Glutamatergic neuron (in vitro differentiated cells): ENCODE measurements around the gene CD79A. TPM values are rescaled to one million over a fixed set of nuclear protein-coding genes. Genes with fewer than 3 reads are reported as not detected.
A peak's percentile ranks its signal among the peaks of the same experiment; 100 is the strongest.

ENCODE experiments used
- DNase-seq: peaks from one replicate; pipeline ENCODE4 v3.0.0; 2022
- H3K27ac Mint-ChIP-seq: one replicate; pipeline ENCODE4 v1.8.0; 2020; ENCODE audit warnings: mild to moderate bottlenecking, mixed read lengths, inconsistent platforms; ENCODE audit not compliant: unreplicated experiment
- H3K27me3 Mint-ChIP-seq: one replicate; pipeline ENCODE4 v1.8.0; 2020; ENCODE audit warnings: mild to moderate bottlenecking, moderate library complexity, mixed read lengths, inconsistent platforms; ENCODE audit not compliant: unreplicated experiment
- H3K36me3 Mint-ChIP-seq: one replicate; pipeline ENCODE4 v1.8.0; 2020; ENCODE audit warnings: mild to moderate bottlenecking, mixed read lengths, inconsistent platforms; ENCODE audit not compliant: unreplicated experiment
- H3K4me1 Mint-ChIP-seq: one replicate; pipeline ENCODE4 v1.8.0; 2020; ENCODE audit warnings: mild to moderate bottlenecking, low read depth, mixed read lengths, inconsistent platforms; ENCODE audit not compliant: unreplicated experiment
- H3K4me3 Mint-ChIP-seq: one replicate; pipeline ENCODE4 v1.8.0; 2020; ENCODE audit warnings: mild to moderate bottlenecking, mixed read lengths, inconsistent platforms; ENCODE audit not compliant: unreplicated experiment
- H3K9me3 Mint-ChIP-seq: one replicate; pipeline ENCODE4 v1.8.0; 2020; ENCODE audit warnings: mild to moderate bottlenecking, moderate library complexity, mixed read lengths, inconsistent platforms; ENCODE audit not compliant: unreplicated experiment
- total RNA-seq: library from RNA; stranded (reverse); fragmentation: NEBNext Ultra II Directional; extraction: Animal tissue kit (Norgen Biotek cat#: 25700); gene quantifications from one replicate; pipeline ENCODE4 v1.2.1, GENCODE V29; 2021; ENCODE audit not compliant: unreplicated experiment
- TF ChIP-seq, protein P1 (sequence below): fragments of 200-600 bp; sonication (generic); IDR thresholded peaks from one replicate; pipeline ENCODE4 v1.5.0; 2021; ENCODE audit not compliant: partially characterized antibody, unreplicated experiment

The CD79A gene
- total RNA-seq, 1 donor from 2014 or later, result not detected

DNA sequence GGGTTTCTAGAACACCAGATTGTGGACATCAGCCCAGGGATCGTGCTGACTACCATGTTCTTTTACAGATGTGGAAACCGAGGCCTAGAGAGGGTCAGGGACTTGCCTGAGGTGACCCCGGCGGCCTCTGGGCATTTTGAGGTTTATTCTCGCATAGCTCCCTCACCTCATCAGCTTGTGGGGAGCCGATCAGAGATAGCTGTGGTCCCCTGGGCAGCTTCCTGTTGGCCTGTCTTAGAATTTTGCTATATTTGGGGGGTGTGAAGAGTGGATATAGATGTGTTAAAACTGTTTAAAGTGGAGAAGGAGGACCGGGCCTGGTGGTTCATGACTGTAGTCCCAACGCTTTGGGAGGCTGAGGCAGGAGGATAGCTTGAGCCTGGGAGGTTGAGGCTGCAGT lies 12.8 kb downstream of the CD79A start:
- Mint-ChIP-seq H3K9me3 (peaks cover 8% of the 10 kb centered on the region), H3K4me1 (peaks cover 9% of the 10 kb centered on the region), H3K27ac (no peak overlapping the region), H3K27me3 (peaks cover 8% of the 10 kb centered on the region), H3K4me3 (no peak overlapping the region), H3K36me3 (peaks cover 4% of the 10 kb centered on the region)
- TF ChIP-seq, protein P1, sequence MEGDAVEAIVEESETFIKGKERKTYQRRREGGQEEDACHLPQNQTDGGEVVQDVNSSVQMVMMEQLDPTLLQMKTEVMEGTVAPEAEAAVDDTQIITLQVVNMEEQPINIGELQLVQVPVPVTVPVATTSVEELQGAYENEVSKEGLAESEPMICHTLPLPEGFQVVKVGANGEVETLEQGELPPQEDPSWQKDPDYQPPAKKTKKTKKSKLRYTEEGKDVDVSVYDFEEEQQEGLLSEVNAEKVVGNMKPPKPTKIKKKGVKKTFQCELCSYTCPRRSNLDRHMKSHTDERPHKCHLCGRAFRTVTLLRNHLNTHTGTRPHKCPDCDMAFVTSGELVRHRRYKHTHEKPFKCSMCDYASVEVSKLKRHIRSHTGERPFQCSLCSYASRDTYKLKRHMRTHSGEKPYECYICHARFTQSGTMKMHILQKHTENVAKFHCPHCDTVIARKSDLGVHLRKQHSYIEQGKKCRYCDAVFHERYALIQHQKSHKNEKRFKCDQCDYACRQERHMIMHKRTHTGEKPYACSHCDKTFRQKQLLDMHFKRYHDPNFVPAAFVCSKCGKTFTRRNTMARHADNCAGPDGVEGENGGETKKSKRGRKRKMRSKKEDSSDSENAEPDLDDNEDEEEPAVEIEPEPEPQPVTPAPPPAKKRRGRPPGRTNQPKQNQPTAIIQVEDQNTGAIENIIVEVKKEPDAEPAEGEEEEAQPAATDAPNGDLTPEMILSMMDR, result no peak
- DNase-seq, result no peak

DNA sequence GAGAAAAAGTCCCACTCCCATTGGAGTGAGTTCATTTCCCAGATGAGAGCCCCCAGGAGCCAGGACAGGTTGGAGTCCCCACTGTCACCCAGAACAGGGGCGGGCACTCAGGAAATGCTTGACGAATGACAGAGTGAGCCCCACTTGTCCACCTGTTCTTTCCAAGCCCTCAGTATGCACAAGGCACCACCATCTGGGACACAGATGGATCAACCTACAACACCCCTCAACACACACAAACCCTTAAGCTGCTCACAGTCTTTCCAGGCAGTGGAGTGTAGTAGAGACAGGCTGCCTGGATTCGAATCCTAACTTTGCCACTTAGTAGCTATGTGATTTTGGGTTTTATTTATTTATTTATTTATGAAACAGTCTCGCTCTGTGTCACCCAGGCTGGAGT lies 13.9 kb downstream of the CD79A start:
- peaks cover 10% of the 10 kb centered on the region for H3K9me3 Mint-ChIP-seq
- peaks cover 4% of the 10 kb centered on the region for H3K36me3 Mint-ChIP-seq
- peaks cover 8% of the 10 kb centered on the region for H3K27me3 Mint-ChIP-seq
- H3K4me3 Mint-ChIP-seq, result no peak overlapping the region
- TF ChIP-seq, protein P1, result no peak
- DNase-seq, result no peak
- H3K4me1 Mint-ChIP-seq, result peaks cover 12% of the 10 kb centered on the region
- H3K27ac Mint-ChIP-seq, result no peak overlapping the region

DNA sequence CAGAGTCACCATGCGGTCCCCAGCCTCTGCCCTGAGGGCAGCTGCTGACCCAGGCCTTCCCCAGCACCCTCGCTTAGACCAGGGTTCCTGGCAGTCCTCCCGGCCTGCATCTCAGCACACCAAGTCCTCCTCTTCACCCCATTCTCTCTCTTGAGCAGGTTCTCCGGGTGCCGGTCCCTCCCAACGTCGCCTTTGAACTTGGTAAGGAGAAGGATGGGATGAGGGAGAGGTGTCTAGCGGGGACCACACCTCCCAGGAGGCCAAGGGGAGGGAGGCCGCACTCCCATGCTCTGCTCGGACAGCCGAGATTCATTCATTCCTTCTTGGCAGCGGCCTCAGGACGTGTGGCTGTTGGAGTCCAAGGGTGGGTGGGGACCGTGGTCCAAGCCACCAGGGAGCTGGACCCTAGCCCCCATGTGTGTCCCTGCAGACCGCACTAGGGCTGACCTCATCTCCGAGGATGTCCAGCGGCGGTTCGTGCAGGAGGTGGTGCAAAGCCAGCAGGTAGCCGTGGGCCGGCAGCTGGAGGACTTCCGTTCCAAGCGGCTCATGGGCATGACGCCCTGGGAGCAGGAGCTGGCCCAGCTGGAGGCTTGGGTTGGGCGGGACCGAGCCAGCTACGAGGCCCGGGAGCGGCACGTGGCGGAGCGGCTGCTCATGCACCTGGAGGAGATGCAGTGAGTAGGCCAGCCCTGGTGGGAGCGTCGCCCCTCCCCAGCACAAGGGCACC lies 15.3 kb downstream of the CD79A start:
- TF ChIP-seq, protein P1, result no peak
- Mint-ChIP-seq H3K9me3 (peaks cover 11% of the 10 kb centered on the region), H3K27me3 (peaks cover 6% of the 10 kb centered on the region), H3K36me3 (peaks cover 4% of the 10 kb centered on the region), H3K4me3 (no peak overlapping the region), H3K27ac (no peak overlapping the region), H3K4me1 (peaks cover 12% of the 10 kb centered on the region)
- peak; percentile 14 for DNase-seq

DNA sequence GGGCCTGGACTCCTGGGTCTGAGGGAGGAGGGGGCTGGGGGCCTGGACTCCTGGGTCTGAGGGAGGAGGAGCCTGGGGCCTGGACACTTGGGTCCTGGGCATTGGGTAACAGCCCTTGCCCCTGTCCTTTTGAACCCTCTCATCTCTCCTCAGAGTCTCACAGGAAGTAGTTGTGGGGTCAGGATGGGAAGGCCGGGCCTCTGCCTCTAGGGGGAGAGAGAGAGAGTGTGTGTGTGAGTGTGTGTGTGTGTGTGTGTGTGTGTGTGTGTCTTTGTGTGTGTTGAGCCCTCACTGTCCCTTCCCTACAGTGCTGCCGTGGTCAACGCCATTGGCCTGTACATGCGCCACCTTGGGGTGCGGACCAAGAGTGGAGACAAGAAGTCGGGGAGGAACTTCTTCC lies 16.8 kb downstream of the CD79A start:
- H3K27me3 Mint-ChIP-seq, result peaks cover 6% of the 10 kb centered on the region
- TF ChIP-seq, protein P1, result no peak
- DNase-seq, result peak; percentile 31
- H3K4me3 Mint-ChIP-seq, result no peak overlapping the region
- peaks cover 4% of the 10 kb centered on the region for H3K36me3 Mint-ChIP-seq
- H3K4me1 Mint-ChIP-seq, result peaks cover 9% of the 10 kb centered on the region
- no peak overlapping the region for H3K27ac Mint-ChIP-seq
- peaks cover 9% of the 10 kb centered on the region for H3K9me3 Mint-ChIP-seq

DNA sequence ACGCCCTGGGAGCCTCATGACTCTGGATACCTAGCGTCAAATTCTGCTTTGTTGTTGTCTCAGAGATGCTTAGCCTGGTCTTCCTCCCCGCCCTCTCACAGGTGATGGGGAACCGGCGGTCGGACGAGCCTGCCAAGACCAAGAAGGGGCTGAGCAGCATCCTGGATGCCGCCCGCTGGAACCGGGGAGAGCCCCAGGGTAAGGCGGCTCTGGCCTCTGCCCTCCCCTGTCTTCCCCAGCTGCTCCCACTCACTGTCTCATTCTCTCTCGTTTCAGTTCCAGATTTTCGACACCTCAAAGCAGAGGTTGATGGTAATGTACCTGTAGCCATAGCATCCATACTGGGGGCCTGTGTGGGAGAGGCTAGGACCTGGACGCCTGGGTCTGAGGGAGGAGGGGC lies 17.3 kb downstream of the CD79A start:
- TF ChIP-seq, protein P1, result no peak
- H3K4me3 Mint-ChIP-seq, result no peak overlapping the region
- peaks cover 9% of the 10 kb centered on the region for H3K4me1 Mint-ChIP-seq

More for the DNA sequence above, 17.3 kb downstream of the CD79A start:
- DNase-seq, result peak; percentile 12
- Mint-ChIP-seq H3K36me3 (peaks cover 4% of the 10 kb centered on the region), H3K27ac (no peak overlapping the region), H3K27me3 (peaks cover 6% of the 10 kb centered on the region), H3K9me3 (peaks cover 9% of the 10 kb centered on the region)
